ENCODE data around the gene COL5A1.

The COL5A1 gene

DNA sequence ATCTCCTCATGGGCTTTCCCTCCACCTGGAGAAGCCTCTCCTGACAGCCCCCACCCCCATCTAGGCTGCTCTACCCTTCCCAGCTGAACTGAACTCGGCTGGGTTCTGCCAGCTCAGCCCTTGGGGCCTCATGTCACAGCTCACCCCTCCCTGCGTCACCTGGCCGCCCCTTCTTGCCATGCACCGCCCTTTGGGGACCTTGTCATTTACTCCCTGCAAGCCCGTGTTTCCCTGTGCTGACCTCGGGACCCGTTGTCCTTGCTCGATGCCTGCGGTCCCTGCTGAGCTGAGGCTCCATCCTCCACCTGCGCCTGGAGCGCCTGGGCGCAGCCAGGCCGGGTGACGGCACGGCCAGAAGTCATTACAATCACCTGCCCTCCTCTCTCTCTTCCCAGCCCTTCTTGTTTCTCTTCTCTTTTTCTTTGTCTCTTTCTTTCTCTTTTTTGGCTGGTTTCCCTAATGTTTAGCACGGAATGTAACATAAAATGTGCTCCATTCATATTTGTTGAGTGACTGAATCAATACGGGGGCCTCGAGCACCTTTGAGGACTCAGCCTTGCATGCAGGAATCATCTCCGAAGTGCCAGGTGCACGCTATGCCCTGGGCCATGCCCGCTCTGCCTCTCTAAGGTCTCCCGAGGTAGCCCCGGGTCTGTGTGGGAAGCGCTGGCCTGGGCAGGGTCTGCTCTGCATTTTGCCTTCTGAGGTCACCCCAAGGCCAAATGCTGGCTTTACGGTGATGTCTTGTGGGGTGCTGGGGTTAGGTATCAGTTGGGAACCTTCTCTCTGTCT lies 48.1 kb upstream of the COL5A1 start:
- TF ChIP-seq ZFP30 (CRISPR knock-in tag; IDR thresholded peaks at IDR 0.05): no peak
- no peak for ATAC-seq

DNA sequence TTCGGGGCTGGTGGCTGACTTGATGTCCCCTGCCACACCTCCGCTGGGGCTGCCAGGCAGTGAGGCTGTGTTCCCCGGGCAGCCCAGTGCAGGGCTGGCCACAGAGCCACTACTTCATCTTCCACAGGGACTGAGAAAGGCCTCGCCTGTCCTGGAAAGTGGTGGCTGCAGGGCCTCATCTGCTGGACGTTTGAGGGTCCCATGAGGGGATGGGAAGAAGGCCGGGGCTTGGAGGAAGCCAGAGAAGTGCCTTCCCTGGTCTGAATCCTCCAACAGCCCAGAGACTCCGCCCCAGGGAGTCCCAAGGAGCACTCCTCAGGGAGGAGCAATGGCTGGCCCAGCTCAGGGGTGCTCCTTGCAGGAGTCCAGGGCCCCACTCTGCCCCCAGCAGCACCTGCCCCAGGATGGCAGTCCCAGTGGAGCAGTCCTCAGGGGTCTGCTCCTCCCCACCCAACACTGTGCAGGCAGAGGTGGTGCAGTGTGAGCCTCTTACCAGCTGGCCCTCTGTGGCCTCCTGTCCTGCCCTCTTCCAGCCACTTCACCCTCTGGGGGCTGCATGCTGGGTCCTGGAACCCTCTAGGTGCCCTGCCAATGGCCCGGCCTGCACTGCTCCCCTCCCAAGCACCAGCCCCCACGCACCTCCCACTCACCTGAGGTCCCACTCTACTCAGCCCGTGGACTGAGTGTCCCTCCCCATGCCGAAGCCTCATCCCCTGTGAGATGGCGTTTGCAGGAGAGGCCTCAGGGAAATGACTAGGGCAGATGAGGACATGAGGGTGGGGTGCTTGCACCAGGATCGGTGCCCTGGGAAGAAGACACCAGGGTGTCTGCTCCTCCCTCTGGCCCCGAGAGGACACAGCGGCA lies 47.3 kb upstream of the COL5A1 start:
- TF ChIP-seq ESRRG (CRISPR knock-in tag; IDR thresholded peaks at IDR 0.05) (no peak), CSRNP3 (CRISPR knock-in tag; IDR thresholded peaks at IDR 0.05) (no peak), ZNF70 (CRISPR knock-in tag; IDR thresholded peaks at IDR 0.05) (no peak), BACH2 (CRISPR knock-in tag; IDR thresholded peaks at IDR 0.05; ENCODE audit: borderline replicate concordance) (no peak), SNAI2 (CRISPR knock-in tag; IDR thresholded peaks at IDR 0.05) (no peak), CSDC2 (CRISPR knock-in tag; IDR thresholded peaks at IDR 0.05) (no peak), ZNF8 (CRISPR knock-in tag; IDR thresholded peaks at IDR 0.05) (no peak), TOX (CRISPR knock-in tag; IDR thresholded peaks at IDR 0.05; ENCODE audit: borderline replicate concordance) (no peak), OSR1 (CRISPR knock-in tag; IDR thresholded peaks at IDR 0.05) (no peak), RARB (CRISPR knock-in tag; IDR thresholded peaks at IDR 0.05) (no peak), ZNF565 (CRISPR knock-in tag; conservative IDR thresholded peaks at IDR 0.05; ENCODE audit: low read depth) (no peak), GLIS3 (CRISPR knock-in tag; IDR thresholded peaks at IDR 0.05) (no peak), ZFP3 (CRISPR knock-in tag; IDR thresholded peaks at IDR 0.05) (no peak)
- TF ChIP-seq, protein P1, sequence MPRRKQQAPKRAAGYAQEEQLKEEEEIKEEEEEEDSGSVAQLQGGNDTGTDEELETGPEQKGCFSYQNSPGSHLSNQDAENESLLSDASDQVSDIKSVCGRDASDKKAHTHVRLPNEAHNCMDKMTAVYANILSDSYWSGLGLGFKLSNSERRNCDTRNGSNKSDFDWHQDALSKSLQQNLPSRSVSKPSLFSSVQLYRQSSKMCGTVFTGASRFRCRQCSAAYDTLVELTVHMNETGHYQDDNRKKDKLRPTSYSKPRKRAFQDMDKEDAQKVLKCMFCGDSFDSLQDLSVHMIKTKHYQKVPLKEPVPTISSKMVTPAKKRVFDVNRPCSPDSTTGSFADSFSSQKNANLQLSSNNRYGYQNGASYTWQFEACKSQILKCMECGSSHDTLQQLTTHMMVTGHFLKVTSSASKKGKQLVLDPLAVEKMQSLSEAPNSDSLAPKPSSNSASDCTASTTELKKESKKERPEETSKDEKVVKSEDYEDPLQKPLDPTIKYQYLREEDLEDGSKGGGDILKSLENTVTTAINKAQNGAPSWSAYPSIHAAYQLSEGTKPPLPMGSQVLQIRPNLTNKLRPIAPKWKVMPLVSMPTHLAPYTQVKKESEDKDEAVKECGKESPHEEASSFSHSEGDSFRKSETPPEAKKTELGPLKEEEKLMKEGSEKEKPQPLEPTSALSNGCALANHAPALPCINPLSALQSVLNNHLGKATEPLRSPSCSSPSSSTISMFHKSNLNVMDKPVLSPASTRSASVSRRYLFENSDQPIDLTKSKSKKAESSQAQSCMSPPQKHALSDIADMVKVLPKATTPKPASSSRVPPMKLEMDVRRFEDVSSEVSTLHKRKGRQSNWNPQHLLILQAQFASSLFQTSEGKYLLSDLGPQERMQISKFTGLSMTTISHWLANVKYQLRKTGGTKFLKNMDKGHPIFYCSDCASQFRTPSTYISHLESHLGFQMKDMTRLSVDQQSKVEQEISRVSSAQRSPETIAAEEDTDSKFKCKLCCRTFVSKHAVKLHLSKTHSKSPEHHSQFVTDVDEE (CRISPR knock-in tag; IDR thresholded peaks at IDR 0.05): no peak
- TF ChIP-seq, protein P2, sequence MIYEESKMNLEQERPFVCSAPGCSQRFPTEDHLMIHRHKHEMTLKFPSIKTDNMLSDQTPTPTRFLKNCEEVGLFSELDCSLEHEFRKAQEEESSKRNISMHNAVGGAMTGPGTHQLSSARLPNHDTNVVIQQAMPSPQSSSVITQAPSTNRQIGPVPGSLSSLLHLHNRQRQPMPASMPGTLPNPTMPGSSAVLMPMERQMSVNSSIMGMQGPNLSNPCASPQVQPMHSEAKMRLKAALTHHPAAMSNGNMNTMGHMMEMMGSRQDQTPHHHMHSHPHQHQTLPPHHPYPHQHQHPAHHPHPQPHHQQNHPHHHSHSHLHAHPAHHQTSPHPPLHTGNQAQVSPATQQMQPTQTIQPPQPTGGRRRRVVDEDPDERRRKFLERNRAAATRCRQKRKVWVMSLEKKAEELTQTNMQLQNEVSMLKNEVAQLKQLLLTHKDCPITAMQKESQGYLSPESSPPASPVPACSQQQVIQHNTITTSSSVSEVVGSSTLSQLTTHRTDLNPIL (CRISPR knock-in tag; IDR thresholded peaks at IDR 0.05; ENCODE audit: low read depth): no peak
- TF ChIP-seq, protein P3, sequence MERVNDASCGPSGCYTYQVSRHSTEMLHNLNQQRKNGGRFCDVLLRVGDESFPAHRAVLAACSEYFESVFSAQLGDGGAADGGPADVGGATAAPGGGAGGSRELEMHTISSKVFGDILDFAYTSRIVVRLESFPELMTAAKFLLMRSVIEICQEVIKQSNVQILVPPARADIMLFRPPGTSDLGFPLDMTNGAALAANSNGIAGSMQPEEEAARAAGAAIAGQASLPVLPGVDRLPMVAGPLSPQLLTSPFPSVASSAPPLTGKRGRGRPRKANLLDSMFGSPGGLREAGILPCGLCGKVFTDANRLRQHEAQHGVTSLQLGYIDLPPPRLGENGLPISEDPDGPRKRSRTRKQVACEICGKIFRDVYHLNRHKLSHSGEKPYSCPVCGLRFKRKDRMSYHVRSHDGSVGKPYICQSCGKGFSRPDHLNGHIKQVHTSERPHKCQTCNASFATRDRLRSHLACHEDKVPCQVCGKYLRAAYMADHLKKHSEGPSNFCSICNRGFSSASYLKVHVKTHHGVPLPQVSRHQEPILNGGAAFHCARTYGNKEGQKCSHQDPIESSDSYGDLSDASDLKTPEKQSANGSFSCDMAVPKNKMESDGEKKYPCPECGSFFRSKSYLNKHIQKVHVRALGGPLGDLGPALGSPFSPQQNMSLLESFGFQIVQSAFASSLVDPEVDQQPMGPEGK (CRISPR knock-in tag; IDR thresholded peaks at IDR 0.05; ENCODE audit: borderline replicate concordance): no peak
- TF ChIP-seq, protein P4, sequence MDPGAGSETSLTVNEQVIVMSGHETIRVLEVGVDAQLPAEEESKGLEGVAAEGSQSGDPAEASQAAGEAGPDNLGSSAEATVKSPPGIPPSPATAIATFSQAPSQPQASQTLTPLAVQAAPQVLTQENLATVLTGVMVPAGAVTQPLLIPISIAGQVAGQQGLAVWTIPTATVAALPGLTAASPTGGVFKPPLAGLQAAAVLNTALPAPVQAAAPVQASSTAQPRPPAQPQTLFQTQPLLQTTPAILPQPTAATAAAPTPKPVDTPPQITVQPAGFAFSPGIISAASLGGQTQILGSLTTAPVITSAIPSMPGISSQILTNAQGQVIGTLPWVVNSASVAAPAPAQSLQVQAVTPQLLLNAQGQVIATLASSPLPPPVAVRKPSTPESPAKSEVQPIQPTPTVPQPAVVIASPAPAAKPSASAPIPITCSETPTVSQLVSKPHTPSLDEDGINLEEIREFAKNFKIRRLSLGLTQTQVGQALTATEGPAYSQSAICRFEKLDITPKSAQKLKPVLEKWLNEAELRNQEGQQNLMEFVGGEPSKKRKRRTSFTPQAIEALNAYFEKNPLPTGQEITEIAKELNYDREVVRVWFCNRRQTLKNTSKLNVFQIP (CRISPR knock-in tag; IDR thresholded peaks at IDR 0.05; ENCODE audit: borderline replicate concordance, low read depth): no peak
- ATAC-seq: no peak

DNA sequence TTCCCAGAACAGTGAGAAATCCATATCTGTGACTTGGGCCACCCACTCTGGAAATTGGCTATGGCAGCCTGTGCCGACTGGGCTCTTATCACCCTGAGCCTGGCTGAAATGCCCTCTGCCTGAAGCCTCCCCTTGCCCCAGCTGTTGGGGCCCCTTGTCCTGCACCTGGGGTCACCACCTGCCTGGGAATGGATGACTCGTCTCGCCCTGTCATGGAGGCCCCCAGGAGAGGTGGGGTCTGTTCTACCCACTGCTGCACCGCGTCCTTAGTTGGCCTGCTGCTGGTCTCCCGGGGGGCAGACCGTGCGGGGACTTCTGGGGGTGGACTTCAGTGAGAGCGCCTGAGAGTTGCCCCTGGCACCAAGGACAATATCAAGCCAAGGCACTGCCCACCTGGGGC lies 46.6 kb upstream of the COL5A1 start:
- no peak for ATAC-seq
- no peak for TF ChIP-seq ZNF70 (CRISPR knock-in tag; IDR thresholded peaks at IDR 0.05)
- no peak for TF ChIP-seq ISL1 (CRISPR knock-in tag; IDR thresholded peaks at IDR 0.05)
- TF ChIP-seq TOX (CRISPR knock-in tag; IDR thresholded peaks at IDR 0.05; ENCODE audit: borderline replicate concordance): no peak
- TF ChIP-seq ESRRG (CRISPR knock-in tag; IDR thresholded peaks at IDR 0.05): no peak
- TF ChIP-seq PPARA (CRISPR knock-in tag; IDR thresholded peaks at IDR 0.05; ENCODE audit: borderline replicate concordance): no peak
- TF ChIP-seq, protein P2 (CRISPR knock-in tag; IDR thresholded peaks at IDR 0.05; ENCODE audit: low read depth): no peak
- TF ChIP-seq BACH2 (CRISPR knock-in tag; IDR thresholded peaks at IDR 0.05; ENCODE audit: borderline replicate concordance): no peak
- no peak for TF ChIP-seq ARNTL (CRISPR knock-in tag; IDR thresholded peaks at IDR 0.05; ENCODE audit: borderline replicate concordance, low read depth)
- TF ChIP-seq, protein P1 (CRISPR knock-in tag; IDR thresholded peaks at IDR 0.05): no peak
- TF ChIP-seq RARB (CRISPR knock-in tag; IDR thresholded peaks at IDR 0.05): no peak

Data from SK-N-SH treated with all-trans-retinoic acid at 6 μM for 48 hours (cell line).